Astrocyte of the spinal cord (primary cell): ENCODE measurements around the gene ADK.

ENCODE experiments used
- DNase-seq: peaks from one replicate; pipeline ENCODE4 v3.0.0; 2011; ENCODE audit warnings: low read depth, low spot score
- H3K4me3 ChIP-seq: 2 replicates; pipeline ENCODE4 v1.5.1; 2011; ENCODE audit warnings: low read depth, mild to moderate bottlenecking, low read length, moderate library complexity
- in situ Hi-C: cut with HindIII; loops from 2 replicates; pipeline ENCODE4 v1.10.0; 2017; ENCODE audit warnings: low sequenced_read_pairs
- TF ChIP-seq, protein P1 (sequence below): IDR thresholded peaks from 2 replicates; pipeline ENCODE4 v1.5.1; 2012; ENCODE audit warnings: low read depth, mild to moderate bottlenecking, low read length, inconsistent platforms

Gene ADK

GRCh38 chr10:74671716-74672115 is 520.7 kb downstream of the ADK start:
- TF ChIP-seq, protein P1, sequence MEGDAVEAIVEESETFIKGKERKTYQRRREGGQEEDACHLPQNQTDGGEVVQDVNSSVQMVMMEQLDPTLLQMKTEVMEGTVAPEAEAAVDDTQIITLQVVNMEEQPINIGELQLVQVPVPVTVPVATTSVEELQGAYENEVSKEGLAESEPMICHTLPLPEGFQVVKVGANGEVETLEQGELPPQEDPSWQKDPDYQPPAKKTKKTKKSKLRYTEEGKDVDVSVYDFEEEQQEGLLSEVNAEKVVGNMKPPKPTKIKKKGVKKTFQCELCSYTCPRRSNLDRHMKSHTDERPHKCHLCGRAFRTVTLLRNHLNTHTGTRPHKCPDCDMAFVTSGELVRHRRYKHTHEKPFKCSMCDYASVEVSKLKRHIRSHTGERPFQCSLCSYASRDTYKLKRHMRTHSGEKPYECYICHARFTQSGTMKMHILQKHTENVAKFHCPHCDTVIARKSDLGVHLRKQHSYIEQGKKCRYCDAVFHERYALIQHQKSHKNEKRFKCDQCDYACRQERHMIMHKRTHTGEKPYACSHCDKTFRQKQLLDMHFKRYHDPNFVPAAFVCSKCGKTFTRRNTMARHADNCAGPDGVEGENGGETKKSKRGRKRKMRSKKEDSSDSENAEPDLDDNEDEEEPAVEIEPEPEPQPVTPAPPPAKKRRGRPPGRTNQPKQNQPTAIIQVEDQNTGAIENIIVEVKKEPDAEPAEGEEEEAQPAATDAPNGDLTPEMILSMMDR = no peak
- no peak for DNase-seq
- no peak overlapping the region for H3K4me3 ChIP-seq
- in situ Hi-C loops = no loop called here

- TF ChIP-seq, protein P1 = no peak
- H3K4me3 ChIP-seq = no peak overlapping the region
- in situ Hi-C loops = no loop called here
- DNase-seq = no peak
Observed at GRCh38 chr10:74672430-74673165, 521.6 kb downstream of the ADK start.

GRCh38 chr10:74674927-74675326 is 523.9 kb downstream of the ADK start:
- no peak overlapping the region for H3K4me3 ChIP-seq
- no peak for DNase-seq
- TF ChIP-seq, protein P1 = no peak
- in situ Hi-C loops = no loop called here

- no peak overlapping the region for H3K4me3 ChIP-seq
- no peak for DNase-seq
- in situ Hi-C loops = no loop called here
- TF ChIP-seq, protein P1 = no peak
Observed at GRCh38 chr10:74675484-74675883, 524.5 kb downstream of the ADK start.

GRCh38 chr10:74677951-74678350 is 526.9 kb downstream of the ADK start:
- H3K4me3 ChIP-seq = no peak overlapping the region

DNA sequence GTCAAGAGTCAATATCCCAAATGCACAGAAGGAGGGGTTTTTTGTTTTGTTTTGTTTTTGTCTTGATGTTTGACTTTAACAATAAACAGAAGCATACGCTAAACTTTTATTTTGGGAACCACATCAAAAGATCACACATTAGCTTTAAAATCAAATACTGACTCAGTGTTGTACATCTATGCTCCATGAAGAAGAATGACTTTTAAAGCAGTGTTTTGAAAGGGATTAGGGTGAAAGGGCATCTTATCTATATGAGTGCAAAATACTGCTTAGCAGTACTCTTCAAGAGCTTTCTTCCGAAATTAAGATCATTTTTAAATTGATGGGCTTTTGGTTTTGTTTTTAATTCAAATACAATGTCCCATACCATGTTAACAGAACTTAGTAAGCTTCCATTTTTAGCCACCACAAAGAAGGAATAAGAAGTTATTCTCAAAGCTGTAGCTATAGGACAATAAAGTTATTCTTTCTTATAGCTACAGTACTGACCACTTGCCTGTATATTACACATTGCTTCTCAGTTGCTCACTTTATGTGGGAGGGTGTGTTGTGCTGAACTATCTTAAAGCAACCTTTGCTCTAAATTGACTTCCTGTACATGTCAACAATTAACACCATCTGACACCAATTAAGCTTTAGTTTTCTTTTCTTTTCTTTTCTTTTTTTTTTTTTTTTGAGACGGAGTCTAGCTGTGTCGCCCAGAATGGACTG is 531.1 kb downstream of the ADK start:
- no peak for DNase-seq
- in situ Hi-C loops = no loop called here
- TF ChIP-seq, protein P1 = no peak
- no peak overlapping the region for H3K4me3 ChIP-seq

More at GRCh38 chr10:74677951-74678350, 526.9 kb downstream of the ADK start:
- no peak for DNase-seq
- TF ChIP-seq, protein P1 = no peak
- in situ Hi-C loops = no loop called here
